LNCaP clone FGC (cell line): ENCODE measurements around the gene LGR5.

Experiments
- DNase-seq: peaks from one replicate; pipeline ENCODE4 v3.0.0-alpha.2; 2011; ENCODE audit warnings: low read depth
- H3K4me3 ChIP-seq: 2 replicates; pipeline ENCODE4 v1.5.1; 2011; ENCODE audit warnings: mild to moderate bottlenecking, low read depth, low read length, control low read depth
- TF ChIP-seq, protein P1 (sequence below): IDR thresholded peaks from 2 replicates; pipeline ENCODE4 v1.5.1; 2012; ENCODE audit warnings: mild to moderate bottlenecking; ENCODE audit not compliant: control insufficient read depth, insufficient read depth; ENCODE audit errors: extremely low read depth

The LGR5 gene

DNA sequence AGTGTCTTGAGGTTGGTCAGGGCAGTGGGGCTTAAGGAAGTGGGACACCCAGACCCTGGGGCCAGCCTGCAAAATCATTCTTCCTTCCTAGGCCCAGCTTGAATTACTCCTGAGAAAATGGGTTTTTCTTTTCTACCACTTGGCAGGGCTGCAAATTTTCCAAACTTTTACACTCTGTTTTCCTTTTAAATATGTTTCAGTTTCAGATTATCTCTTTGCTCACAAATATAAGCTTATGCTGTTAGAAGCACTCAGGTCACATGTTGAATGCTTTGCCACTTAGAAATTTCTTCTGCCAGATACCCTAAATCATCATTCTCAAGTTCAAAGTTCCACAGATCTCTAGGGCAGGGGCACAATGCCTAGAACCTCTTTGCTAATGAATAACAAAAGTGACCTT is 2.9 kb upstream of the LGR5 start:
- TF ChIP-seq, protein P1, sequence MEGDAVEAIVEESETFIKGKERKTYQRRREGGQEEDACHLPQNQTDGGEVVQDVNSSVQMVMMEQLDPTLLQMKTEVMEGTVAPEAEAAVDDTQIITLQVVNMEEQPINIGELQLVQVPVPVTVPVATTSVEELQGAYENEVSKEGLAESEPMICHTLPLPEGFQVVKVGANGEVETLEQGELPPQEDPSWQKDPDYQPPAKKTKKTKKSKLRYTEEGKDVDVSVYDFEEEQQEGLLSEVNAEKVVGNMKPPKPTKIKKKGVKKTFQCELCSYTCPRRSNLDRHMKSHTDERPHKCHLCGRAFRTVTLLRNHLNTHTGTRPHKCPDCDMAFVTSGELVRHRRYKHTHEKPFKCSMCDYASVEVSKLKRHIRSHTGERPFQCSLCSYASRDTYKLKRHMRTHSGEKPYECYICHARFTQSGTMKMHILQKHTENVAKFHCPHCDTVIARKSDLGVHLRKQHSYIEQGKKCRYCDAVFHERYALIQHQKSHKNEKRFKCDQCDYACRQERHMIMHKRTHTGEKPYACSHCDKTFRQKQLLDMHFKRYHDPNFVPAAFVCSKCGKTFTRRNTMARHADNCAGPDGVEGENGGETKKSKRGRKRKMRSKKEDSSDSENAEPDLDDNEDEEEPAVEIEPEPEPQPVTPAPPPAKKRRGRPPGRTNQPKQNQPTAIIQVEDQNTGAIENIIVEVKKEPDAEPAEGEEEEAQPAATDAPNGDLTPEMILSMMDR = no peak
- DNase-seq = no peak
- no peak overlapping the region for H3K4me3 ChIP-seq

DNA sequence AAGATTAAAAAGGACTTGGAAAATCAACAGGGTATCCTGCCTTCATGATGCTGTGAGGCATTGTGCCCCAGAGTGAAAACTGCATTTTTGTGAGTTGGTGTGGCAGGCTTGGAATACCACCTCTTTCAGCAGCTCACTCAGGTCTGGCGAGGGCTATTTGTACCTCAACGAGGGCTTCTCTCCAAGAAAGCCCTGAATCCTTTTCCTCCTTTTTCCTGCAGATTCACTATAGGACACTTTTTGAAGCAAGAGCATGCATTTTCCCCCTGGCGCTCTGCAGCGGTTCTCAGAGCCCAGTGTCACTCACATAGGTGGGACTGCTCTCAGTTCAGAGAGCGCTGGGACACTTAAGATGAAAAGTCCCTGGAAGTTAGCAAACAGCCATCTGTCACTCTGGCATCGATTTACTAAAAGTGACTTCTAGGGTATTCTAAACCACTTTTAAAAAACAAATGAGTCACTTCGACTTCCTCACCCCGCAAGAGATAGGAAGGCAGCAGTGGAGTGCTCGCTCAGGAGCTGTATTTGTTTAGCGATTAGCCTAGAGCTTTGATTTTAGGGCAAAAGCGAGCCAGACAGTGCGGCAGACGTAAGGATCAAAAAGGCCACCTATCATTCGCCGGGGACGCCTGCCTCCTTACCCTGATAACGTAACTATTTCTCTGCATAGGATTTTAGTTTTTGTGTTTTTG is 782 bp upstream of the LGR5 start:
- DNase-seq = no peak
- TF ChIP-seq, protein P1 = no peak
- no peak overlapping the region for H3K4me3 ChIP-seq

DNA sequence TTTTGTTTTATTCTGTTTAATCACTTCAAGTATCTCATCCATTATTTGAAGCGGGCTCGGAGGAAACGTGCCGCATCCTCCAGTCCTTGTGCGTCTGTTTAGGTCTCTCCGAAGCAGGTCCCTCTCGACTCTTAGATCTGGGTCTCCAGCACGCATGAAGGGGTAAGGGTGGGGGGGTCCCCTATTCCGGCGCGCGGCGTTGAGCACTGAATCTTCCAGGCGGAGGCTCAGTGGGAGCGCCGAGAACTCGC is 311 bp upstream of the LGR5 start:
- H3K4me3 ChIP-seq = no peak overlapping the region
- no peak for DNase-seq
- TF ChIP-seq, protein P1 = no peak

DNA sequence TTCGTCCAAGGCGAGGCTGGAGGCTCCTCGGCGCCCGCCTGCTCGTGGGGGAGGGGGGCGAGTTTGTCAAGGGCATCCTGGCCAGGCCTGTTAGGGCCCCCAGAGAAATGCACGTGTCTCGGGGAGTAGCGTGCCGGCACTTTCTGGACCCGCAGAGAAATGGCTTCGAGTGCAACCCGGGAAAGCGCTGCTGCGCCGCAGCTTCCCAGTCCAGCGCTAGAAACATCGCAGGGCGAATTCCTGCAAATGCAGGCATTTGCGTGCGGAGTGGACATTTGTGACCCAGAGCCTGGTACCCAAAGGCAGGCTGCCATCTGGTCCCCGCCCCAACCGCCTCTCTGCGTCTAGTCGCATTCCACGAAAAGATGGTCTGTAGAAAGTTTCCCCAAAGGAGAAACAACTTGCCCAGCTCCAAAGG is 756 bp downstream of the LGR5 start:
- no peak for DNase-seq
- no peak overlapping the region for H3K4me3 ChIP-seq
- TF ChIP-seq, protein P1 = no peak

DNA sequence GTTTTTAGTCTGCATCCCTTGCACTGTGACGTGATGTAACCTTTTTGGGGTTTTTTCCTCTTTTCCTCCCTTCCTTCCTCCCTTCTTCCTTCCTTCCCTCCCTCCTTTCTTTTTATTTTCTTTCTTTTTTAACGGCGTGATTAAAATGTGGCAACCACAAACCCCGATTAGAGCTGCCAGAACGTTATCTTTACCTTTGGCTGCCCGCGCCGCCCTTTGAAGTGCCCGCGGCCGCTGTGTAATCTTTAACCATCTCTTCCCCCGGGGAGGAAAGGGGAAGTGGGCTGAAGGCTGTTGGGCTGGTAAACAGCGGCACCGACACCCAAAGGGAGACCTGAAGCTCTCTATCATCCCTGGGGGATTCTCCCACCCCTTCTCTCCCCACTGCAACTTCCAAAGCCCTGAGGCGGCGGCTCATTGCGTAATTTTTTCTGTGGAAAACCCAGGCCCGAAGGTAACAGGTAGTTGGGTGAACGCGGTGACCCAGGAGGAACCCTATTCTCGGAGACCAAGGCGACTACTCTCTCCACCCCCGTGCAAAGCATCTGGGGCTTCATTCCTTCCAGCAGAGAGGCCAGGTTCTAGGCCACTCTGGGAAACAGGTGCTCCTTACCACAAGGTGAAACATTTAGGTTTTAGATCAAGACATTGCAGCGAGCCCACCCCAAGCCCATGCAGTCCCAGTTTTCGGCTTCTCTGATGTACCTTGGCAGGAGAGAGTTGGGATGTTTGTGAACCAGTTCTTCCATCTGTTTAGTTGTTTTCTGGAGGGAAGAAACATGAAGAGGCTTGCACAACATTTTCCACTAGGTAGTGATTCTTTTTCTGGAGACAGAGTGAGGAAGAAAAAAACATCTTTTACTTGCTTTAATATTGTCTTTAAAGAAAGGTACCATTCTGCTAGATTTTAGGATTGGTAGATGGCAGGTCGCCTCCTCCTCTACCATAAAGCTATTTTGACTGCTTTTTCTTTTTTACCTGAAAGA is 1.5 kb downstream of the LGR5 start:
- no peak overlapping the region for H3K4me3 ChIP-seq
- no peak for DNase-seq
- TF ChIP-seq, protein P1 = no peak

DNA sequence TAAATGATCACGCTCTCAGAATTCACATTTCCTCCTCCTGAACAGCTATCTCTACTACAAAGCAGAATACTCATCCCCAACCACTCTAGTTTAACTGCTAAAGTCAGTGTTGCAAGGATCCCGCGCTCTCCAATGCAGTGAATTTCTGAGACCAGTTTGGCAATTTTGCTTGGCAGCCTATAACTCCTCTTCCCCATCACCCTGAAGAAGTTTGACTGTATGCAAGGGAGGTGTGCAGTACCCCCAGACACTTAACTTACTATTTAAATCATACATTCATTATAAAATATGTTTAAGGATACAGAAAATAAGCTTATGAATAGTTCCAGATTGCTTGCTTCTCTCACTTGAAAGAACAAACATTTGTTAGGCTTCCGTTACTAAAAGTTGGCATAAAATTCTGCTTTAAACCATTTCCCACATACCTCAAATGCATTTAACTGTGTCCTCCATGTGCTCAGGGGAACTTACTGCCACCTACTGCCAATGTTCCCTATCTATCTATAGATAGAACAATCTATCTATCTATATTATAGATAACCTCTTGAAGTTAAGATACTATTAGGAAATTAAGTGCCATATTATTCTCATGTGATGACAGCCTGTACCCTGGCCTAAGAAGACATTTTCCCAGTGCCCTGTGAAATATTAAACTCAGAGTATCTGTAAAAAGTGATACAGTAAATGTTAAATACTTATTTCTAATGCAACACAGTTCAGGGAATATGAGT is 2.4 kb downstream of the LGR5 start:
- TF ChIP-seq, protein P1 = no peak
- no peak overlapping the region for H3K4me3 ChIP-seq
- no peak for DNase-seq
